Hypothalamus (tissue), 51 donors: ENCODE results near the gene FGF21.

ENCODE experiments used
- DNase-seq, 51 donors: peaks; one replicate each; lab custom pipeline; 2025; lab: John Stamatoyannopoulos, UW

The FGF21 gene

GRCh38 chr19:48726556-48726955 lies 28.8 kb upstream of the FGF21 start:
- no peak for DNase-seq

GRCh38 chr19:48728911-48729664 lies 26.2 kb upstream of the FGF21 start:
- DNase-seq = no peak

- no peak for DNase-seq
These were observed 23.9 kb upstream of the FGF21 start for GRCh38 chr19:48731452-48731851.

- DNase-seq = no peak
These were observed 20.7 kb upstream of the FGF21 start for GRCh38 chr19:48734625-48735024.

- DNase-seq = no peak
These were observed 20.2 kb upstream of the FGF21 start for GRCh38 chr19:48735031-48735615.

GRCh38 chr19:48737360-48737998 lies 17.8 kb upstream of the FGF21 start:
- DNase-seq = no peak

- peak in 47 of 51 donors; percentile 22 to 89 (median 64) for DNase-seq
These were observed 16.5 kb upstream of the FGF21 start for GRCh38 chr19:48738557-48739403.

- DNase-seq = no peak
These were observed 15.7 kb upstream of the FGF21 start for GRCh38 chr19:48739404-48740163.

GRCh38 chr19:48740164-48740972 lies 15.0 kb upstream of the FGF21 start, which contains the start of gene RASIP1:
RASIP1 (minus strand) TSS chr19:48740610; CDS start chr19:48740282, 328 bp downstream.
- DNase-seq = no peak

- peak in 1 of 51 donors; percentile 2 for DNase-seq
These were observed 14.0 kb upstream of the FGF21 start for GRCh38 chr19:48741129-48741999.

GRCh38 chr19:48742096-48742495 lies 13.2 kb upstream of the FGF21 start:
- no peak for DNase-seq

- peak in 35 of 51 donors; percentile 1 to 74 (median 38) for DNase-seq
These were observed 9.9 kb upstream of the FGF21 start for GRCh38 chr19:48745208-48745995.

- no peak for DNase-seq
These were observed 9.2 kb upstream of the FGF21 start for GRCh38 chr19:48746110-48746509.

- DNase-seq = peak in 49 of 51 donors; percentile 4 to 90 (median 54)
These were observed 8.4 kb upstream of the FGF21 start, which contains the start of gene IZUMO1 for GRCh38 chr19:48746738-48747575. IZUMO1 (minus strand) TSS chr19:48746909; CDS start chr19:48745859, 1,050 bp downstream.

GRCh38 chr19:48749571-48750198 lies 5.6 kb upstream of the FGF21 start:
- no peak for DNase-seq

GRCh38 chr19:48750351-48750750 lies 5.0 kb upstream of the FGF21 start:
- no peak for DNase-seq
